SU-DHL-6 (cell line): Measurements from ENCODE around the gene TBC1D3H.
"Not testable (repeated sequence)": the region's sequence is repeated elsewhere in the genome, so short reads cannot be mapped to it uniquely, and the experiment has no call there.

Source experiments
- EZH2phosphoT487 ChIP-seq: fragments of 200-600 bp; sonication (generic), shearing (Covaris generic); conservative IDR thresholded peaks from 2 replicates; pipeline ENCODE4 v1.6.1; 2018; ENCODE audit warnings: mild to moderate bottlenecking, antibody characterized with exemption, low read length, moderate library complexity, mixed read lengths
- TF ChIP-seq, protein P1 (sequence below): fragments of 200-600 bp; sonication (generic); IDR thresholded peaks from one replicate; pipeline ENCODE4 v1.5.1; 2017; ENCODE audit warnings: antibody characterized with exemption, mild to moderate bottlenecking, low read length, moderate library complexity; ENCODE audit not compliant: insufficient read depth, poor library complexity, severe bottlenecking

DNA sequence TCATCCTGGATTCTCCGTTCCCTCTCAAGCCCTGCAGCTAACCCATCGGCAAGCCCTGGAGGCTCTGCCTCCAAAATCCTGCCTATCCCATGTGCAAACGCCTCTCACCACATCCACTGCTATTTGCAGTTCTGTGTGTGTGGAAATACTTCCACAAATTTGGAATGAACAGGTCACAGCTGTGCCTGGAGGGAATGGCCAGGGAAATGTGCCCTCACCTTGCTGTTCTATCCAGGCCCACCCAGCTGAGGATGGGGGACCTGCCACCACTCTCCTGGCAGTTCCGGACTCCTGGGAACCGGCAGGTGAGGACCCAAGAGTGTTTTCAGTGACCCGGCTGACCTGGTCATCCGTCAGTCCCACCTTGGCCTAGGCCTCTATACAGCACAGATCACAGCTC lies 12.3 kb downstream of the TBC1D3H start:
- TF ChIP-seq, protein P1, sequence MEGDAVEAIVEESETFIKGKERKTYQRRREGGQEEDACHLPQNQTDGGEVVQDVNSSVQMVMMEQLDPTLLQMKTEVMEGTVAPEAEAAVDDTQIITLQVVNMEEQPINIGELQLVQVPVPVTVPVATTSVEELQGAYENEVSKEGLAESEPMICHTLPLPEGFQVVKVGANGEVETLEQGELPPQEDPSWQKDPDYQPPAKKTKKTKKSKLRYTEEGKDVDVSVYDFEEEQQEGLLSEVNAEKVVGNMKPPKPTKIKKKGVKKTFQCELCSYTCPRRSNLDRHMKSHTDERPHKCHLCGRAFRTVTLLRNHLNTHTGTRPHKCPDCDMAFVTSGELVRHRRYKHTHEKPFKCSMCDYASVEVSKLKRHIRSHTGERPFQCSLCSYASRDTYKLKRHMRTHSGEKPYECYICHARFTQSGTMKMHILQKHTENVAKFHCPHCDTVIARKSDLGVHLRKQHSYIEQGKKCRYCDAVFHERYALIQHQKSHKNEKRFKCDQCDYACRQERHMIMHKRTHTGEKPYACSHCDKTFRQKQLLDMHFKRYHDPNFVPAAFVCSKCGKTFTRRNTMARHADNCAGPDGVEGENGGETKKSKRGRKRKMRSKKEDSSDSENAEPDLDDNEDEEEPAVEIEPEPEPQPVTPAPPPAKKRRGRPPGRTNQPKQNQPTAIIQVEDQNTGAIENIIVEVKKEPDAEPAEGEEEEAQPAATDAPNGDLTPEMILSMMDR = not testable (repeated sequence)
- not testable (repeated sequence) for TF ChIP-seq EZH2phosphoT487
